PC-3 (cell line): ENCODE measurements around the gene ANP32A.

Source experiments
- CTCF ChIP-seq: fragments of 300-600 bp; sonication (generic); conservative IDR thresholded peaks from 2 replicates; pipeline ENCODE4 v1.5.1; 2017; ENCODE audit warnings: antibody characterized with exemption, low read depth, mild to moderate bottlenecking, low read length
- EZH2phosphoT487 ChIP-seq: fragments of 300-600 bp; sonication (generic); IDR thresholded peaks from 2 replicates; pipeline ENCODE4 v1.6.1; 2018; ENCODE audit warnings: mild to moderate bottlenecking, antibody characterized with exemption, low read length, borderline replicate concordance

GRCh38 chr15:68783226-68784058 lies 37.3 kb downstream of the ANP32A start:
- peak; percentile 64 for TF ChIP-seq CTCF
- TF ChIP-seq EZH2phosphoT487, result no peak
